ENCODE data around the gene GPR183.
"Not testable (repeated sequence)": the region's sequence is repeated elsewhere in the genome, so short reads cannot be mapped to it uniquely, and the experiment has no call there.

Gene GPR183

DNA sequence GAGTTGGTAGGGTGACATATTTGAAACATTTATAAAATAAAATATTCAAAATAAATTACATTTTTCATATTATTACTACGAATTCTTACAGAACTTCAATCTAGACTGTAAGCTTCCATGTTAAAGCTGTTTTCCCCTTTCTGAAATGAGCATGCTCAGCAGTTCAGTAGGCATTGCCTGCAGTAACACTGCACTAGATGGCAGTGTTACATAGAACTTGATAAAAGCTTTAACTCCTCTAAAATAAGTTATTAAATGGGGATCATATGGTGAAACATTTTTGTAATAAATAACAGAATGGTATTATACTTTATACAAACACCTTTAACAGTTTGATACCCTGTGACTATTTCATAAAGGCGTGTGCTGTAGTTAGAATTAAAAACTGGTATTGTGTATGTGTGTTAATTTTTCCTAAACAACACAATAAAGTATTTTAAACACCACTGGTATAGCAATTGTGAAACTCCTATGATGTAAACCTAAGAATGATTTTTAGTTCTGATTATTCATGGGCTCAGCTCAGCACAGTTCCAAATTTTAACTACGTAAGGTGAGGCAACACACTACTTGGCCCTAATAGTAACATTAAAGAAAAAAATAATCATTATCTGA, 37.5 kb downstream of the GPR183 start:
- no peak for DNase-seq (ENCODE audit: low read depth)

- DNase-seq (ENCODE audit: low read depth) = no peak
Measured at GRCh38 chr13:99268822-99269221, 38.4 kb downstream of the GPR183 start.

DNA sequence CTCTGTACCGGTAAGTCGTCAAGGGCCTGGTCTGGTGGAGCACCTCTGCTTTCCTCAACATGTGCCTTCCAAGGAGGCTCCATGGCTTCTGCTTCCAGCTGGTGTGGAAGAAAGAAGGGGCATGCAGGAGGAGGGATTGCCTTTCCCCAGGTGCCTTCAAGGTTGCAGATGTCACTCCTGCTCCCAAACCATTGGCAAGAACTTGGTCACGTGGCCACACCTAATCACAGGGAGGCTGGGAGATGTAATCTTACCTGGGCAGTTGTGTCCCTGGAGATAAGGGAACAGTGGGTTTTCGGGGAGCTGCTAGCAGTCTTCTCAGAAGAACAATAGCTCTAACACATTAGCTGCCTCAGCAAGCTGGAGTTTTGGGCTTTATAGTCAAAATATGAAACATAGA, 39.3 kb downstream of the GPR183 start:
- no peak for DNase-seq (ENCODE audit: low read depth)

DNA sequence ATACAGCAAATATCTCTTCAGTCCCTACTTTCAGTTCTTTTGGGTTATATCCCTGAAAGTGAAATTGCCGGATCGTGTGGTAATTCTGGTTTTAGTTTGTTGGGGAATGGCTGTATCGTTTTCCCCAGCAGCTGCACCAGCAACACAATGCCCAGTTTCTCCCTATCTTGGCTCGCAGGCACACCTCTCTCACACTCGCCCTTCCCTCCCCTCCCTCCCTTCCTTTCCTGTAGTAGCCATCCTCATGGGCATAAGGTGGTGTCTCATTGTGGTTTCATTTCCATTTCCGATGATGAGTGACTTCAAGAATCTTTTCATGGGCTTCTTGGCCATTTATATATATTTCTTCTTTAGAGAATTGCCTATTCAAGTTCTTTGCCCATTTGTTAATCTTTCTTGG, 40.4 kb downstream of the GPR183 start:
- DNase-seq (ENCODE audit: low read depth) = no peak

GRCh38 chr13:99265821-99266426, 41.3 kb downstream of the GPR183 start:
- DNase-seq (ENCODE audit: low read depth) = no peak

DNA sequence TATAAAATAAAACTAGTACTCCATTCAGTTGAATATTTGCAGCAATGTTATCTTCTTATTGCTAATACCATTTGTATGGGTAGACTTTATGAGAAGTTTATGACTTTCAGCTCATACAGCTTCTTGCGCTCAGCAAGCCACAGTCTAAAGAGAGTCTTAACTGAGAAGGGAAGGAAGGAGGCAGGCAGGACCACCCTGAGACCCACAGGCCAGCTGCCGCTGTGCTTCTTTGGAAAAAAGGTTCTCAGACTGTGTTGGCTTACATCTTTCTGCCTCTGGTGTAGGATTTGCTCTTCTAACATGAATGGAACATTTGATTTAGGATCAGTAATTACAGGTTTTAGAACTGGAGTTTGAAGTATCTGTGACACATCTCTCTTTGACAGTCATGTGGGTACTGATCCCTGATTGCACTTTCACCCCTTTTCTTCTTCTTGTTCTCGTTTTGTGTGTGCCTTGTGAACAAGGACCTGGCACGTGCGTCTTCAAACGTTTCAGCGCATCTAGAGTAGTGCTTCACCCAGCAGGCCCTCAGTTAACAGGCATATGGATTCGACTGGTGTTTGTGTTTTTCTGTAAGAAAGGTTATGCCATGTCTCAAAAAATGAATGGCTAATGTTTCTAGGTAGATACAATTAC, 41.9 kb downstream of the GPR183 start:
- DNase-seq (ENCODE audit: low read depth) = no peak

DNA sequence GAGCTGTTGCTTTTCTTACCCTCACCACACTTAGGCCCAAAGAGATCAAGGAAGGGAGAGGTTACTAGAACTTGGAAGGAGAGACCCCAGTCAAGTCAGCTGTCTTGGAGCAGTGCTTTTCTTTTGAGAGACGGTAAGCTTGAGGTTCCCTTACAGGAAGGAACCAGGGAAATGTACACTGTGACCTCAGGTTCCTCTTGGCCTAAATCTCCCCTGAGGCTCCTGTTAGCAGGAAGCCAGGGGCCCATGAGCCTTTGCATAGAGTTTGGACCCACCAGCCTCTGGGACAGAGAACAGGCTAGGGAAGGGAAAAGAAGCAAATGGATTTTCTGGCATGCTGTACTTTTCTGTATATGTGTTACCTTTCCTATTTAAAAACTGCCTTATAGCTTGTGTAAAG, 43.1 kb downstream of the GPR183 start:
- no peak for DNase-seq (ENCODE audit: low read depth)

- DNase-seq (ENCODE audit: low read depth) = no peak
Measured at GRCh38 chr13:99263126-99263785, 43.9 kb downstream of the GPR183 start.

- no peak for DNase-seq (ENCODE audit: low read depth)
Measured at GRCh38 chr13:99261059-99261458, 46.1 kb downstream of the GPR183 start.

- no peak for DNase-seq (ENCODE audit: low read depth)
Measured at GRCh38 chr13:99260216-99260615, 47.0 kb downstream of the GPR183 start.

GRCh38 chr13:99258946-99259345, 48.3 kb downstream of the GPR183 start:
- no peak for DNase-seq (ENCODE audit: low read depth)

DNA sequence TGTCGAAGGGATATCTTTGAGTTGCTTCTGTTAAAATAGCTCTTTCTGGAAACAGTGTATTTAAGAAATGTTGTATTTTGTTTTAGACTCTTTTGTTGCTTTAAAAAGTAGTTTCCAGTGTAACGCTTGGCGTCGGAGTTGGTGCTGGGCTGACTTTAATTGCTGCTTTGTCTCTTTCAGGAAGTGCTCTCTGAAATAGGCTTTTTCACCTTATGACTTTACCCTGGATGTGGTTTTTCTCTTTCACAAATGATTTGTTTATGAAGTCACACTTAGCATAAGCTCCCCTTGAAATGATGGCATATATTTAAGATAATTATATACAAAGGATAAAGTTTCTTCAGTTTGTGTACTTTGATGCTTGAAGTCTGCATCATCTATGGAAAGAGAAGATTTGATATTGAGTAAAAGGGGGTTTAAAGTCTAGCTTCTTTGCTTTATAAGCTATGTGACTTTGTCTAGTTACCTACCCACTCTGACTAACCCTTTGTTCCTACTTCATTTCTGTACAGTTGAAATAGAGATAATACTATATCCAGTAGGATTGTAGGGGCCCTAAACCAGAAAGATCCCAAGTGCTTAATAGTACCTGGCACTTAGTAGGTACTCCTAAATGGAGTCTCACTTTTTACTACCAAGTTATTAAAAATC, 48.9 kb downstream of the GPR183 start, which contains the start of gene GPR18:
Gene GPR18, minus strand, starts transcription at position 170 of the 651 bp plus-strand sequence. CDS start 2,507 bp downstream, outside the sequence.
- DNase-seq (ENCODE audit: low read depth) = no peak

GRCh38 chr13:99257291-99257690, 49.9 kb downstream of the GPR183 start:
- no peak for DNase-seq (ENCODE audit: low read depth)

GRCh38 chr13:99256709-99257108, 50.5 kb downstream of the GPR183 start:
- no peak for DNase-seq (ENCODE audit: low read depth)

GRCh38 chr13:99256283-99256682, 50.9 kb downstream of the GPR183 start:
- DNase-seq (ENCODE audit: low read depth) = no peak

DNA sequence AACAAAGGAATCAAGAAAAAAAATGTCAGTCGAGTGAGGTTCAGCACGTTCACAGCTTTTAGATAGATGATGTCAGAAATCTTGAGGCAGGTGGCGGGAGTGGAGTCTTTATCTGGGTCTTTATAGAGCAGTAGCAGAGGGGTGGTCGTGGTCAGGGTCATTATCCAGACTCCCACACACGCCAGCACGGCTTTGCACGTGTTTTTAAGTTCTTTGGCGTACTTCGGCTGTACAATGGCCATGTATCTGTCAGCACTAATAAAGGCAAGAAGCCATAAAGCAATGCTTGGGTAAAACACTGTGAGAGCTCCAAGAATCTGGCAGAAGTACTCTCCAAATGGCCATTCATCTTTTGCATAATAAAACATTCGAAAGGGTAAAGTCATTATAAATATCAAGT, 51.9 kb downstream of the GPR183 start:
- DNase-seq (ENCODE audit: low read depth) = no peak

- DNase-seq (ENCODE audit: low read depth) = no peak
Measured at GRCh38 chr13:99254830-99255229, 52.4 kb downstream of the GPR183 start.

DNA sequence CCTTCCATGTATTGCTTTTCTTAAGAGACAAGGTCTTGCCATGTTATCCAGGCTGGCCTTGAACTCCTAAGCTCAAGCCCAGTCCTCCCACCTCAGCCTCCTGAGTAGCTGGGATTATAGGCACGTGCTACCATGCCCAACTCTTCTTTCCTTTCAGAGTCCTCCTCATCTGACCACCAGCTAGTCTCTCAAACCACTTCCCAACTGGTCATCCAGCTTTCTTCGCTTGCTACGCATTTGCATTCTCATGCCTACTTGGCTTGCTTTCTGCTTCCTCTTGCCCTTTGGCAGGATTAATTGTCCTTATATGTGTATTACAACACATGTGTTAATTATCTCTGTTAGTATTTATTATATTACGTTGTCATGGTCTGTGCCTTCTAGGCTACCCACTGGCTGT, 55.3 kb downstream of the GPR183 start:
- DNase-seq (ENCODE audit: low read depth) = no peak

DNA sequence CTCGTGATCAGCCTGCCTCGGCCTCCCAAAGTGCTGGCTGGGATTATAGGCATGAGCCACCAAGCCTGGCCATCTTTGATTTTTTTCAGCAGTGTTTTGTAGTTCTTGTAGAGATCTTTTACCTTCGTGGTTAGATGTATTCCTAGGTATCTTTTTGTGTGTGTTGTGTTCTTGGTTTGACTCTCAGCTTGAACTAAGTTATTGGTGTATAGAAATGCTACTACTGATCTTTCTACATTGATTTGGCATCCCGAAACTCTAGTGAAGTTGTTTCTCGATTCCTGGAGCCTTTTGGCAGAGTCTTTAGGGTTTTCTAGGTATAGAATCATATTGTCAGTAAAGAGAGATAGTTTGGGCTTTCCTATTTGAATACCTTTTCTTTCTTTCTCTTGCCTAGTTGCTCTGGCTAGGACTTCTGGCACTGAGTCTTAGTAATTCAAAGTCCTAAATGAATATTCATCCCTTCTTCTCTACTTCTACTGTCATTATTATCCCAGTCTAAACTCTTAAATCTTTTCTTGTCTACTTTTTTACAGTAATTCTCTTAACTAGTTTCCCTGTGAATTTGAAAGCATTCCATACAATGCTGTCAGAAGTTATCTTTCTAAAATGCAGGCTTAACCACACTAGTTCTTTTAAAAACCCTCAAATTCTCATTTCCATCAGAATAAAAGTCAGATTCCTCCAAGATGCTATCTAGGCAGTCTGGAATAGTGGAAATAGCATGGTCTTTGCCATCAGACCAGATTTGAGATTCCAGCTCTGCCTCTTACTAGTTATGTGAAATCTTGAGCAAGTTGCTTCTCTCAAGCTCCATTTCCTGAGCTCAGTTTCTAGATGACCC, 56.0 kb downstream of the GPR183 start:
- no peak for DNase-seq (ENCODE audit: low read depth)

DNA sequence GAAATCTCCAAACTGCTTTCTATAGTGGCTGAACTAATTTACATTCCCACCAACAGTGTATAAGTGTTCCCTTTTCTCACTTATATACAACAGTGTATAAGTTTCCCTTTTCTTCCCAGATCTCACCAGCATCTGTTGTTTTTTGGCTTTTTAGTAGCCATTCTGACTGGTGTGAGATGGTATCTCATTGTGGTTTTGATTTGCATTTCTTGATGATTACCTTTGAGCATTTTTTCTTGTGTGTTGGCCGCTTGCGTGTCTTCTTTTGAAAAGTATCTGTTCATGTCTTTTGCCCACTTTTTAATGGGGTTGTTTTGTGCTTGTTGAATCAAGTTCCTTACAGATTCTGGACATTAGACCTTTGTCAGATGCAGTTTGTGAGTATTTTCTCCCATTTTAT, 57.6 kb downstream of the GPR183 start:
- DNase-seq (ENCODE audit: low read depth) = not testable (repeated sequence)

DNA sequence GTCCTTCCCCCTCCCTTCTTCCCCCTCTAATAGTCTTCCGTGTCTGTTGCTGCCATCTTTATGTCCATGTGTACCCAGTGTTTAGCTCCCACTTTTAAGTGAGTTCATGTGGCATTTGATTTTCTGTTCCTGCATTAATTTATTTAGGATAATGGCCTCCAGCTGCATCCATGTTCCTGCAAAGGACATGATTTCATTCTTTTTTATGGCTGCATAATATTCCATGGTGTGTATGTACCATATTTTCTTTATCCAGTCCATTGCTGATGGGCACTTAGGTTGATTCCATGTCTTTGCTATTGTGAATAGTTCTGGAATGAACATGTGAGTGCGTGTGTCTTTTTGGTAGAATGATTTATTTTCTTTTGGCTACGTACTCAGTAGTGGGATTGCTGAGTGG, 58.0 kb downstream of the GPR183 start:
- not testable (repeated sequence) for DNase-seq (ENCODE audit: low read depth)

DNA sequence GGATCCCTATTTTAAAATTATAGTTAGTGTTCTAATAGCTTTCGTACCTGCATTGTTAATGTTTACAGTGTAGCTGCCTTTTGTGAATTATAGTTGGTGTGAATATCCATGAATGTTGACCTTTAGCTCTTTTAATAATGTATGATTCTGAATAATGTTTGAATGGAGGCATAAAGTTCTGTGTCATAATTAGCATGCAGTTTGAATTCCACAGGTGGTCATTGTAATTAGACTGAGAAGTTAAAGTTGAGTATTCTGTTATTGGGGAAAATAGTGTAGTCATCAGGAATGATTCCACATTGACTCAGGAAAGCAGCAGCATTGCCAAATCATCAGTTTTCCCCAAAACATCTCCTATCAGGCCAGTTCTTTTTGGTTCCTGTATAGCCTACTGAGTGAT, 61.1 kb downstream of the GPR183 start:
- DNase-seq (ENCODE audit: low read depth) = no peak

Data from stimulated activated CD8-positive, alpha-beta memory T cell treated with anti-CD3 and anti-CD28 coated beads, Interleukin-15, amount 100 ng/mL, for 1 hour (primary cell).